Neuron (in vitro differentiated cells): ENCODE measurements around the gene ADAMTS4.

Experiments
- H2AFZ ChIP-seq: one replicate; pipeline ENCODE4 v1.6.1; 2013; ENCODE audit warnings: low read depth, mild to moderate bottlenecking, inconsistent platforms, low read length, moderate library complexity
- H3K27me3 ChIP-seq: one replicate; pipeline ENCODE4 v1.6.1; 2013; ENCODE audit warnings: low read length; ENCODE audit not compliant: insufficient read depth
- H3K36me3 ChIP-seq: one replicate; pipeline ENCODE4 v1.6.1; 2013; ENCODE audit warnings: low read length; ENCODE audit not compliant: insufficient read depth
- H3K4me1 ChIP-seq: one replicate; pipeline ENCODE4 v1.6.1; 2013; ENCODE audit warnings: low read length; ENCODE audit not compliant: insufficient read depth
- H3K4me3 ChIP-seq: 2 replicates; pipeline ENCODE4 v1.5.1; 2013; ENCODE audit warnings: mild to moderate bottlenecking, low read length, moderate library complexity
- H3K9me3 ChIP-seq: one replicate; pipeline ENCODE4 v1.6.1; 2013; ENCODE audit warnings: low read length

ADAMTS4 gene

DNA sequence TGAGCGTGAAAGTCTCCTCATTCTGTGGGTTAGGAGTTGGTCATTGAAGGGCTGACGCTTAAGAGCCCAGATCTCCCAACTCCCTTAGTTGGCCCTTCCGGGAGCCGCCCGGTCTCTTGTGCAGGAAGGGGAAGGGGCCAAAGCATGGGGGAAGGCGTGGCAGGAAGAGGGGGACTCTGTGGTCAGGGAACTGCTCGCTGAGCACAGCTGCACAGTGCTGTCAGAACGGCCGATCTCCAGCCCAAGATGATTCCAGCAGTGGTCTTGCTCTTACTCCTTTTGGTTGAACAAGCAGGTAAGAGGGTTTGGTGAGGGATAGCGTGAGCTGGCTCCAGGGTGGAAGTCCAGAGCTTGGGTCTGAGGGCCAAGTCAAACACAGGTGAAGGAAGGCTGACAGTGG, 16.2 kb upstream of the ADAMTS4 start, which contains the start of gene FCER1G:
TSS of gene FCER1G (plus strand) at position 220 of the 400 bp plus-strand sequence. CDS start at position 247, 27 bp downstream.
- Histone ChIP-seq H3K27me3 (no peaks in the 10 kb centered on the region), H3K36me3 (peaks cover 46% of the 10 kb centered on the region), H3K4me3 (no peak within 1 kb of the TSS), H3K4me1 (peaks cover 5% of the 10 kb centered on the region), H3K9me3 (no peaks in the 10 kb centered on the region), H2AFZ (no peak within 1 kb of the TSS)

DNA sequence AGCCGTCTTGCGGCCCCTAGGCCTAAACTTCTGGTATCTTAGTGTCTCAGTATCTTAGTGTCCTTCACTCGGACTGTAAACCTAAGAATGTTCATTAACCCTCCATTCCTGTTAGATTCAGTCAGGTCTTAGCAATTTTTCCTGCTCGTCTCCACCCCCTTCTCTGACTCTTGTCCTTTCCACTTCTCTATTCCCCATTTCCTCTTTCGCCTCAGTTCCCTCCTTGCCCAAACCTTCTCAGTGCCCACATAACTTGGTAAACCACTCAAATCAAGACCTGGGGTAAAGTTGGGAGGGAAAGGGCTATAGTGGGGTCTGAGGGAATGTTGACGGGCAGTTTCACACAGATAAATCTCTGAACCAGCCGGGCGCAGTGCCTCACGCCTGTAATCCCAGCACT, 15.5 kb upstream of the ADAMTS4 start:
- no peak overlapping the region for H3K4me3 ChIP-seq

DNA sequence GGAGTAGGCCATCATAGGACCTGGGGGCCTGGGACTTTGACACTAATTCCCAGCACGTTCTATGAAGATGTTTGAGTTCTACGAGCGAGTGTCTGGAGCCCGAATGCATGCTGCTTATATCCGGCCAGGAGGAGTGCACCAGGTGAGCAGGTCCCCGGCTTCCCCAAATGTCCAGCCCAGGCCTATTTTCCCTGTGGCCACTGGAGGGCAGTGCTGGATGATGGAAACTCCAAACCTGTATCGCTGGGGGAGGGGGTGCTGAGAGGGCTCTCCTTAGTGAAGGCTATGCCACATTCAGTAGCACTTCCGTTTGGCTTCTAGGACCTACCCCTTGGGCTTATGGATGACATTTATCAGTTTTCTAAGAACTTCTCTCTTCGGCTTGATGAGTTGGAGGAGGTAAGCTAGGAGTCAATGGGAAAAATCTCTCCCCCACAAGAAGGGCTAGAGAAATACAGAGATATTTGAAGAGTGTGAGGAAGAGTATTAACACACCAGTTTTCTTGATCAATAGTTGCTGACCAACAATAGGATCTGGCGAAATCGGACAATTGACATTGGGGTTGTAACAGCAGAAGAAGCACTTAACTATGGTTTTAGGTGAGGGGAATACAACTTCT, 11.0 kb upstream of the ADAMTS4 start:
- Histone ChIP-seq H3K27me3 (no peaks in the 10 kb centered on the region), H3K4me3 (no peak overlapping the region), H3K4me1 (no peaks in the 10 kb centered on the region), H2AFZ (no peak overlapping the region), H3K36me3 (peaks cover 77% of the 10 kb centered on the region), H3K9me3 (no peaks in the 10 kb centered on the region)

More for the DNA sequence above, 15.5 kb upstream of the ADAMTS4 start:
- no peak overlapping the region for H2AFZ ChIP-seq
- H3K36me3 ChIP-seq, result peaks cover 52% of the 10 kb centered on the region
- H3K27me3 ChIP-seq, result no peaks in the 10 kb centered on the region
- H3K9me3 ChIP-seq, result no peaks in the 10 kb centered on the region
- peaks cover 5% of the 10 kb centered on the region for H3K4me1 ChIP-seq

DNA sequence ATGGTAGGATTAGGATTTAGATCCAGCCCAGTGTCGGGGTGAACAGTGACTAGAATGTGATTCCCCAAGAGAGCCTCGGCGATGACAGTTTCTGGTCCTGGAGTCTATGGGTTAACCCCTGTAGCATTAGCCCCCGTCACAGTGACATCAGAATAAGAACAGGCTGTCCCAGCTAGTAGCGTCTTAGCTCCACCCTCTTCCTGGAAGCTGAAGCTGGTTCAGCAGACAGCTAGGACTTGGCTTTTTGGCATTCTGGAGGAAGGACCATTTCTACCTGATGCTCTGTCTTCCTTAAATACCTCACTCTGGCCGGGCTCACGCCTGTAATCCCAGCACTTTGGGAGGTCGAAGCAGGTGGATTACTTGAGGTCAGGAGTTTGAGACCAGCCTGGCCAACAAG, 8.3 kb upstream of the ADAMTS4 start:
- no peaks in the 10 kb centered on the region for H3K4me1 ChIP-seq
- H3K9me3 ChIP-seq, result no peaks in the 10 kb centered on the region
- H2AFZ ChIP-seq, result no peak overlapping the region
- H3K4me3 ChIP-seq, result no peak overlapping the region
- peaks cover 69% of the 10 kb centered on the region for H3K36me3 ChIP-seq
- no peaks in the 10 kb centered on the region for H3K27me3 ChIP-seq

DNA sequence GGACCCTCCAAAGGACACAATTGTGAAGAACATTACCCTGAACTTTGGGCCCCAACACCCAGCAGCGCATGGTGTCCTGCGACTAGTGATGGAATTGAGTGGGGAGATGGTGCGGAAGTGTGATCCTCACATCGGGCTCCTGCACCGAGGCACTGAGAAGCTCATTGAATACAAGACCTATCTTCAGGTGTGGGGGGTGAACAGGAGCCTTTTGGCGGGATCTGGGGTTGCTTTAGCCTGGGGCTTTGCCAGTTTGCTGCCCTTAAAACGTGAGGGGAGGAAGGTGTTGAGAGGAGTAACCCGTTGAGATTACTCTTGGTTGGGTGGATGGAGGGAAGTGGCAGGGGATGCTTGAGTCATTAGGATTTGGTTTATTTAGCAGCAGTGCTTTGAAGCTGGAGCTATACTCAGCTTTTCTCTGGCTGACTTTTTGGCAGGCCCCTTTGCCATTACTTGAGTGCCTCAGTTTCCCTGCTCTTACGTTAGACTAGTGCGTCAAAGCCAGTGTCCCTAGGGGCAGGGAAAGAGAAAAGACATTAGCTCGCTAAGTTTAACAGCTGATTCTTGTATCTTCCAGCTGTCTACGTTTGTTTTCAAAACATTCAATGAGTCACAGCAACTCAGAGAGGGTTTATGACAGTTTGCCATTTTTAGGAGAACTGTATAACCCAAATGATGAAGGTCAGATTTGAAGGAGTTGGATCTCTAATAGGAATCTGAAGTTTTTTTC, 7.7 kb upstream of the ADAMTS4 start:
- Histone ChIP-seq H3K4me1 (peaks cover 3% of the 10 kb centered on the region), H3K4me3 (no peak overlapping the region), H3K36me3 (peaks cover 63% of the 10 kb centered on the region), H3K9me3 (no peaks in the 10 kb centered on the region), H3K27me3 (no peaks in the 10 kb centered on the region), H2AFZ (no peak overlapping the region)

DNA sequence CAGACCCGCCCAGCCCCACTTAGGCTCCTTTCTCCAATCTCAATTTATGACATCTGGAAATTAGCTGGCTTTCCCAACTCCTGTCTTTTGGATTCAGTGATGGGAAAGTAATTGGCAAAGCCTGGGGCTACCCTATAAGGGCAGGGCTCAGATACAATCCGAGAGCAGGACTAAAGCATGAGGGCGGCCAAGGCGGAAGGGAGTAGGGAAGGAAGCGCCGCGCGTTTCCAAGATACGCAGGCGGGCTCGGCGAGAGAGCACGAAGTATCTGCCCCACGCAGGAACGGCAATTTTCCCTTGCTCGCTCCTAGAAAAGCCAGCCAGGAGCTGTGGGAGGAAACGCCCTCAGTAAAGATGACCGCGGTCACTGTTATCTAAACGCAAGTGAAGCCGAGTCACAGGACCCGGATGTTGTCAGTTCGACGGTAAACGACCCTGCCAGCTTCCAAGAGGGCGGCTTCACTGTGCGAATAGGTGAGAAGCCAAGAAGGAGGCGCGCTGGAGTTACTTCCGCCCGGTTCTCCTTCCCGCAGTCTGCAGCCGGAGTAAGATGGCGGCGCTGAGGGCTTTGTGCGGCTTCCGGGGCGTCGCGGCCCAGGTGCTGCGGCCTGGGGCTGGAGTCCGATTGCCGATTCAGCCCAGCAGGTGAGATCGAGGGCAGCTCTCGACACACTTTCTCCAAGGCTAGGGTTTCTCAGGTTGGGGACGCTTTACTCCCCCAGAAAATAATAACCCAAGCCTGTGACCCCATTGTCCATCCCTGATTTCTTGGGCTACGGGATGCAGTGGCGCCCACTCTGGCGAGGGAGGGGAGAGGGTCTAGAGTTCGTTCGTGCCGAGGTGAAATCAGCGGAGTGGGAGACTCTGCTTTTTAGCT, 3.2 kb upstream of the ADAMTS4 start, which contains the start of gene NDUFS2:
TSS of gene NDUFS2 (plus strand) at position 532 of the 877 bp plus-strand sequence. CDS start at position 551, 19 bp downstream.
- peaks cover 26% of the 10 kb centered on the region for H3K4me1 ChIP-seq
- no peaks in the 10 kb centered on the region for H3K27me3 ChIP-seq
- H3K4me3 ChIP-seq, result peak within 1 kb of the TSS; percentile 88
- H3K9me3 ChIP-seq, result no peaks in the 10 kb centered on the region
- peak within 1 kb of the TSS; percentile 43 for H2AFZ ChIP-seq
- H3K36me3 ChIP-seq, result peaks cover 34% of the 10 kb centered on the region

DNA sequence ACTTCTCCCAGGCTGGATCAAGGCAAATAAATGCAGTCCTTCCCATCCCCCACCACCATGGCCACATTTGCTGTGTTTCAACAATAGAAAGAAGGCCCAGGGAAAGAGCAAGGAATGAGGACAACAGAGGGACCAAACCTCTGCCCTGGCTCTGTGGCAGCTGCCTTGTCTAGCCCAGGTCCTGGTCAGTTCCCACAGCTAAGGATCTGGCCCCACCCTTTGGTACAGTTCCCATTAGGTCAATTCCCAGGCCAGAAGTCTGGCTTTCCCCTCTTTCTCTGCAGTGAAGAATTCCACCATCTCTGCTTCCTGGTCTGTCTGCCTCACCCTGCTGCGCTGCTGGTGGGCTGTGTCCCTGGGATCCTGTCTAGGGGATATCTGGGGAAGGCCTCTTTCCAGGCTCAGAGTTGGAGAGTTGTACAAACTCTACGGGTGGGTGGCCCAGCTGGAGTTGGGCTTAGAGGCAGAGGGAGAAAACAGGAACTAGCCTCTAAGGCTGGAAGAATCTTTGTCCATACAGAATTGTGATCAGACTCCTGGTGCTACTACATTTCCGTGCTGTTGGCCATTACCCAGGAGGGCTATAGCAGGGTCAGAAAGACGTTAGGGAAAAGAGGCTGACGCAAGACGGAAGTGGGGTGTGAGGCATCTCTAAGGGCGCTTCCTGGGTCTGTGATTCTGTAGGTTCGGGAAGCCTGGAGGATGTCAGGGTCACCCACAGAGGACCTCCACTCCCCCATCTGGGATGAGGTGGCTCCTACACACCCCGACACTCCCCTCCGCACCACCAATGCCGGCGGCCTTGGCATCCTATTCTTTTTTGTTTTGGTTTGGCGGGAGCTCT, 2.4 kb upstream of the ADAMTS4 start:
- Histone ChIP-seq H3K4me1 (peaks cover 26% of the 10 kb centered on the region), H3K4me3 (peak overlapping the region; percentile 34), H3K9me3 (no peaks in the 10 kb centered on the region), H2AFZ (peak overlapping the region; percentile 43), H3K36me3 (peaks cover 25% of the 10 kb centered on the region), H3K27me3 (no peaks in the 10 kb centered on the region)

DNA sequence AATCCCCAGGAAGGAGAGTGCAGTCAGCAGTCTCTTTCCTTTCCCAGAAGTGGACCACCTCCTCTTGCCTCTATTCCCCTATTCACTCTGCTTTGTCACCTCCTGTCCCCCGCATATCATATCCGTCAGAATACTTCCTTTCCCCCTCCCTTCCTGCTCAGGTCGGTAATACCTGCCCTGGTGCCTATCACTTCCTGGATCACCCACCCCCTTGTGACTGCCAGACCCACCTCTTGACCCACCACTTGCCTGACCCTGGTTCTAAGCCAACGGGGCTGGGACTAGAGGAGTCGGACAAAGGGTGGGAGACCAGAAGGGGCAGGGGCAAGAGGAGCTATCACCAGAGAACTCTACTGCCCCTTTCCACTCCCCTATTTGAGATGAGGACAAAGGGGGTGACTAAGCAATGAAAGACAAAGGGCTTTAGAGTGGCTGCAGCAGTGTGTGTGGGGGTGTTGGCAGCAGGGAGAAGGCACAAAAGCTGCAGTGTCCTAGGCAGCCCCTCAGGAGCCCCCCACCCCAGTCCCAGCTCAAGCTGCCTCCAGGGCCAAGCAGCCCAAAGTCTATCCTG, 1.7 kb upstream of the ADAMTS4 start:
- Histone ChIP-seq H3K36me3 (peaks cover 19% of the 10 kb centered on the region), H3K27me3 (no peaks in the 10 kb centered on the region), H2AFZ (peak overlapping the region; percentile 43), H3K9me3 (no peaks in the 10 kb centered on the region), H3K4me1 (peaks cover 26% of the 10 kb centered on the region), H3K4me3 (no peak overlapping the region)

DNA sequence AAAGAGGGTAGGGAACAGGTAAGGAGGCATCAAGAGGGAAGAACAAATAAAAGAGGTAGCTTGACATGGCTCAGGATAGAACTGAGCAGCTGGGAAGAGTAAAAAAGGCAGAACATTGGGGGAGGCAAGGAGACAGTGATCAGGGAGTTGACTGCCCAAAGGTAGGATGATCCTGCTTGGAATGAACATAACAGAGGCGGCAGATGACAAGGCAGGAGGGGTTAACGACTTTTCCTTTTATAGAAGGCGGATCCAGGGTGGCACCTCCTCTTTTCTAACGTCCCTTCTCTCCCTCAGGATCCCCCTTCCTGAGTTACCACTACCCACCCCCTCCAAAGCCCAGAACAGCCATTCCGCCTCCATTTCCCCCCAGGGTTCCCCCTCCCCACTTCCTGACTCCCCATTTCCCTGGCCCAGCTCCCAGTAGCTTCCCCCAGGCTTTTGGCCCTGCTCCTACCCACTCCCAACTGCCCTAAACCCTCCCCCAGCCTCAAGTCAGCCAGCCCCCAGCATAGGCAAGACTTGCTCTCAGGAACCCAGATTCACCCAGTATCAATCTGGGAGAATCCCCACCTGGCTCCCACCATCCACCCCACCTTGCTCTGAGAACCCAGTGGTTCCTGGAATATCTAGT, 769 bp upstream of the ADAMTS4 start:
- Histone ChIP-seq H3K36me3 (peaks cover 13% of the 10 kb centered on the region), H3K9me3 (no peaks in the 10 kb centered on the region), H3K4me3 (no peak overlapping the region), H2AFZ (no peak overlapping the region), H3K4me1 (peaks cover 26% of the 10 kb centered on the region), H3K27me3 (no peaks in the 10 kb centered on the region)

DNA sequence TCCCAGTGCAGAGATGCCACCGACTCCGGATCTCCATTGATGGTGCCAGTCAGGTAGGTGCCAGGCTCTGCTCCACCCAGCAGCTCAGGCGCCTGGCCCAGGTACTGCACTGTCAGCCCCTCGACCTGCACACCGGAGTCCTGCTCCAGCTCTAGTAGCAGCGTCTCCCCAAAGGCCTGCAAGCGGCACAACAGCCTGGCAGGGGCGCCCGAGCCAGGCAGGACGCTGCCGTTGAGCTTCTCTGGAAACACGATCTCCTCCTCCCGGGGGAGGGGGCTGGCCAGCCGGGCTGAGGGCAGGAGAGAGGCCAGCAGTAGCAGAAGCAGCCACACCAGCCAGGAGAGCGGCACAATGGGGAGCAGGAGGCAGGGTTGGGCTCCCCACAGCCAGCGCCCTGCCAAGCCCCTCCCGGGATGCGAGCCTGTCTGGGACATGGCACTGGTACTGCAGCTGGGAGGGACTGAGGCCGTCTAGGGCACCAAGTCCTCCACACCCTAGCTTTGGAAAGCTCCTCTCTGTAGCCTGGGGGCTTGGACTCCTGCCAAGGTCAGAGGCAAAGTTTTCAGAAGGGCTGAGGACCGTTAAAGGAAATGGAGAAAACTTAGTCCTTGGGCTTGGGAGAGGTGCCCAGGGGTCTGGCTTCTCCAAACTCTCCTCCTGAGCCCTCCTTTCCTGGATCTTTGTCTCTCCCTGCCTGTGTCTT, 509 bp downstream of the ADAMTS4 start:
- peaks cover 26% of the 10 kb centered on the region for H3K4me1 ChIP-seq
- no peak overlapping the region for H3K4me3 ChIP-seq
- peaks cover under 1% of the 10 kb centered on the region for H3K36me3 ChIP-seq
- H3K9me3 ChIP-seq, result no peaks in the 10 kb centered on the region
- H3K27me3 ChIP-seq, result no peaks in the 10 kb centered on the region
- H2AFZ ChIP-seq, result no peak overlapping the region

DNA sequence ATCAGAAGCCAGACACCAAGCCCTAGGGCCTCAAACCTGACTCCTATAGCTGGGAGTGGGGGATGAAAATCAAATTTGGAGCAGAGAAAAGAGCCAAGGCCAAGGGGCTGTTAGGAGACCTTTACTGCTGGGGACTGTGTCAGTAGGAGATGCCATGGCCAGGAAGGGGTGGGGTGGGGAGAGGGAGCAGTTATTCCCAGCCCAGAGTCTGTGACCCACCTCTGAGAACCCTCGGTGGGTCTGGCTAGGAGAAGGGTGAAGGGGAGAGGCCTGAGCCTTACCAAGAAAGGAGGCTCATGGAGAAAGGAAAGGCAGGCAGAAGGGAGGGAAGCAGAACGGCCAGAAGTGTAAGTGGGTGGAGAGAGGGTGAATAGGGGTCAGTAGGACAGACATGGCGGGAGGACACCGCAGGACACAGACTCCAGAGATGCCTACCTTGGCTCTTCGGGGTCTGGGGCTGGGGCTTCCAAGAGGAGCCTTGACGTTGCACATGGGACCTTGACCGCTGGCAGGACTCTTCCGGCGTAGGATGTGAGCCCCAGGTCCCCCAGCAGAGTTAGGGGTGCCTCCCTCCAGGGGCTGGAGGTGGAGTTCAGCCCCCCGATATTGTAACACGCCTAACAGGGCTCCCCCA, 1.2 kb downstream of the ADAMTS4 start:
- Histone ChIP-seq H3K9me3 (no peaks in the 10 kb centered on the region), H3K4me1 (peaks cover 31% of the 10 kb centered on the region), H3K4me3 (no peak overlapping the region), H2AFZ (no peak overlapping the region), H3K36me3 (no peaks in the 10 kb centered on the region), H3K27me3 (no peaks in the 10 kb centered on the region)
